Keratinocyte (primary cell): ENCODE results near the gene USHBP1. TPM values are rescaled to one million over a fixed set of nuclear protein-coding genes. Genes with fewer than 3 reads are reported as not detected.

Experiments used
- DNase-seq: peaks from one replicate; pipeline ENCODE4 v3.0.0-alpha.2; 2011; ENCODE audit warnings: low read depth, missing footprints, low spot score
- FAIRE-seq: peaks from 2 replicates; lab custom pipeline; 2011; peaks lifted over from hg19 to GRCh38; lab: Jason Lieb, UNC
- H2AFZ ChIP-seq: 2 replicates; pipeline ENCODE4 v1.6.0; 2012; ENCODE audit warnings: low read length, control low read depth, inconsistent platforms; ENCODE audit not compliant: control insufficient read depth
- H3K27ac ChIP-seq: 2 replicates; pipeline ENCODE4 v1.5.1; 2011; ENCODE audit warnings: low read length; ENCODE audit not compliant: control insufficient read depth, insufficient read depth
- H3K27me3 ChIP-seq: 3 replicates; pipeline ENCODE4 v1.6.0; 2011; ENCODE audit warnings: low read length; ENCODE audit not compliant: control insufficient read depth, insufficient read depth; ENCODE audit errors: extremely low read depth
- H3K36me3 ChIP-seq, 2 experiments: 2 replicates in 1 of 2; 3 replicates in 1 of 2; pipeline ENCODE4 v1.5.1; 2011; ENCODE audit warnings: low read length in 2 of 2, mild to moderate bottlenecking in 1 of 2; ENCODE audit not compliant: control insufficient read depth in 2 of 2, insufficient read depth in 2 of 2; ENCODE audit errors: extremely low read depth in 1 of 2
- H3K4me1 ChIP-seq: 3 replicates; pipeline ENCODE4 v1.5.1; 2011; ENCODE audit warnings: low read length; ENCODE audit not compliant: control insufficient read depth, insufficient read depth; ENCODE audit errors: extremely low read depth
- H3K4me2 ChIP-seq: 3 replicates; pipeline ENCODE4 v1.6.0; 2011; ENCODE audit warnings: low read depth, low read length; ENCODE audit not compliant: control insufficient read depth, insufficient read depth; ENCODE audit errors: extremely low read depth
- H3K4me3 ChIP-seq, 3 experiments: fragments of 200-600 bp in 1 of 3; sonication (generic) in 1 of 3; 2 replicates in 2 of 3; 3 replicates in 1 of 3; pipeline ENCODE4 v1.5.1; 2011 to 2016; ENCODE audit warnings: low read length in 3 of 3, mild to moderate bottlenecking in 3 of 3, control low read depth in 2 of 3, inconsistent platforms in 1 of 3, low read depth in 1 of 3, mixed read lengths in 1 of 3, mixed run types in 1 of 3, moderate library complexity in 1 of 3; ENCODE audit not compliant: control insufficient read depth in 2 of 3, insufficient read depth in 2 of 3; ENCODE audit errors: extremely low read depth in 1 of 3
- H3K79me2 ChIP-seq: 2 replicates; pipeline ENCODE4 v1.6.0; 2012; ENCODE audit warnings: low read length; ENCODE audit not compliant: control insufficient read depth, insufficient read depth
- H3K9ac ChIP-seq: 3 replicates; pipeline ENCODE4 v1.6.0; 2011; ENCODE audit warnings: low read length; ENCODE audit not compliant: control insufficient read depth, insufficient read depth; ENCODE audit errors: extremely low read depth
- H3K9me1 ChIP-seq: 3 replicates; pipeline ENCODE4 v1.6.0; 2011; ENCODE audit warnings: low read length; ENCODE audit not compliant: control insufficient read depth, insufficient read depth; ENCODE audit errors: extremely low read depth
- H3K9me3 ChIP-seq: 2 replicates; pipeline ENCODE4 v1.5.1; 2012; ENCODE audit warnings: low read depth, low read length; ENCODE audit not compliant: control insufficient read depth
- H4K20me1 ChIP-seq: 3 replicates; pipeline ENCODE4 v1.6.0; 2011; ENCODE audit warnings: low read length; ENCODE audit not compliant: control insufficient read depth, insufficient read depth; ENCODE audit errors: extremely low read depth
- EZH2 ChIP-seq: IDR thresholded peaks from one replicate; pipeline ENCODE4 v1.6.1; 2012; ENCODE audit warnings: inconsistent platforms, mild to moderate bottlenecking, low read length, moderate library complexity
- dilution Hi-C: fragments of 300-500 bp; cut with MboI; formaldehyde crosslinking; loops from one replicate; pipeline ENCODE4 v1.7.0; 2020; ENCODE audit warnings: low sequenced_read_pairs; ENCODE audit not compliant: extremely low pct_ligation_motif_present
- polyA plus RNA-seq, 5 experiments: library from polyadenylated mRNA; depleted of rRNA in 3 of 5; stranded (reverse) in 3 of 5; stranded (forward) in 1 of 5; unstranded in 1 of 5; fragments of >200 nt; gene quantifications; 1 replicate in 1 of 5; 2 replicates in 3 of 5; 3 replicates in 1 of 5; pipeline versions ENCODE4 v1.2.1 to v1.2.3, GENCODE V29; 2011 to 2012; ENCODE audit warnings: missing spikeins in 2 of 5, low read depth in 1 of 5, low replicate concordance in 1 of 5
- TF ChIP-seq, protein P1 (sequence below), 3 experiments: IDR thresholded peaks in 1 of 3; conservative IDR thresholded peaks in 1 of 3; optimal IDR thresholded peaks in 1 of 3; 2 replicates in 2 of 3; 3 replicates in 1 of 3; pipeline versions ENCODE3 to v1.5.1; 2011; ENCODE audit warnings: low read length in 3 of 3, mild to moderate bottlenecking in 3 of 3, moderate library complexity in 2 of 3, control low read depth in 1 of 3, inconsistent platforms in 1 of 3; ENCODE audit not compliant: insufficient read depth in 2 of 3; ENCODE audit errors: extremely low read depth in 1 of 3

The USHBP1 gene
- polyA plus RNA-seq, 1 donor (not counting 4 experiments of a cell fraction or from before 2014, with no cell fraction given), result not detected

DNA sequence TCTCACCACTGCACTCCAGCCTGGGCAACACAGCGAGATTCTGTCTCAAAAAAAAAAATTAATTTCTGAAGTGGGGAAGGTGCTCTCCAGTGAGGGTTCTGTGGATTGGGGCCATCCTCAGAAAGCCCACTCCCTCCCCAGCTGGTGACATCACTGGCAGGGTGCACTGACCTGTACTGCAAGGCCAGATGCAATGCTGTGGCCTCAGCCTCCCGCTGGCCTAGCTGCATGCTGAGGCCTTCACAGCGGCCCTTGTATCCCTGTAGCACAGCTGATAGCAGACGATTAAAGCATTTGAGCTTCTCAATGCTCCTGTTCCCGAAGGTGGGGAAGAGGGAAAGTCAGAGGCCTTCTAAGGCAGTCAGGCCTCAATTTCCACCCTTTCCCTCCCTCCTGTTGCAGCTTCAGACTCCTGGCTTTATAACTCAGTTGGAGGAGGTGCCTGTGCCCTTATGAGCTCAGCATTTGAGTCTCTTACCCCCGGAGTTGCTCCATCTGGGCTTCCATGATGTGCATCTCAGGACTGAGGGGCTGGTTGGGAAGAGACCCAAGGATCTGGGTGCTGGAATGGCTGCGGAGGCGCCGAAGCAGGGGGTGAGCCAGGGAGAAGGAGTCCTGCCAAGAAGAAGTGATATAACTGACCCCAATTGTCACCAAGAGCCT lies 5.3 kb downstream of the USHBP1 start:
- DNase-seq (no peak), FAIRE-seq (no peak)
- H2AFZ ChIP-seq, result no peak overlapping the region
- peaks cover 5% of the 10 kb centered on the region for H3K9me3 ChIP-seq
- H3K36me3 ChIP-seq, result no peaks in the 10 kb centered on the region
- no peak overlapping the region for H3K4me3 ChIP-seq
- no peaks in the 10 kb centered on the region for H3K27me3 ChIP-seq
- dilution Hi-C loops, result no loop called here
- TF ChIP-seq EZH2, result no peak
- TF ChIP-seq, protein P1, sequence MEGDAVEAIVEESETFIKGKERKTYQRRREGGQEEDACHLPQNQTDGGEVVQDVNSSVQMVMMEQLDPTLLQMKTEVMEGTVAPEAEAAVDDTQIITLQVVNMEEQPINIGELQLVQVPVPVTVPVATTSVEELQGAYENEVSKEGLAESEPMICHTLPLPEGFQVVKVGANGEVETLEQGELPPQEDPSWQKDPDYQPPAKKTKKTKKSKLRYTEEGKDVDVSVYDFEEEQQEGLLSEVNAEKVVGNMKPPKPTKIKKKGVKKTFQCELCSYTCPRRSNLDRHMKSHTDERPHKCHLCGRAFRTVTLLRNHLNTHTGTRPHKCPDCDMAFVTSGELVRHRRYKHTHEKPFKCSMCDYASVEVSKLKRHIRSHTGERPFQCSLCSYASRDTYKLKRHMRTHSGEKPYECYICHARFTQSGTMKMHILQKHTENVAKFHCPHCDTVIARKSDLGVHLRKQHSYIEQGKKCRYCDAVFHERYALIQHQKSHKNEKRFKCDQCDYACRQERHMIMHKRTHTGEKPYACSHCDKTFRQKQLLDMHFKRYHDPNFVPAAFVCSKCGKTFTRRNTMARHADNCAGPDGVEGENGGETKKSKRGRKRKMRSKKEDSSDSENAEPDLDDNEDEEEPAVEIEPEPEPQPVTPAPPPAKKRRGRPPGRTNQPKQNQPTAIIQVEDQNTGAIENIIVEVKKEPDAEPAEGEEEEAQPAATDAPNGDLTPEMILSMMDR (optimal IDR thresholded peaks at IDR 0.05 in 1 of 3, IDR thresholded peaks at IDR 0.05 in 1 of 3, conservative IDR thresholded peaks at IDR 0.05 in 1 of 3; ENCODE audit: extremely low read depth in 1 of 3, insufficient read depth in 2 of 3, low read length in 3 of 3), result no peak
- H3K79me2 ChIP-seq, result no peaks in the 10 kb centered on the region
- no peak overlapping the region for H3K9ac ChIP-seq
- no peaks in the 10 kb centered on the region for H3K4me1 ChIP-seq
- no peak overlapping the region for H3K27ac ChIP-seq
- H4K20me1 ChIP-seq, result no peaks in the 10 kb centered on the region
- no peak overlapping the region for H3K4me2 ChIP-seq
- no peaks in the 10 kb centered on the region for H3K9me1 ChIP-seq

- H2AFZ ChIP-seq, result no peak overlapping the region
- FAIRE-seq, result no peak
- dilution Hi-C loops, result no loop called here
These were observed 8.4 kb downstream of the USHBP1 start for GRCh38 chr19:17256130-17256529.

More at GRCh38 chr19:17256130-17256529, 8.4 kb downstream of the USHBP1 start:
- Histone ChIP-seq H3K9ac (no peak overlapping the region), H3K4me3 (no peak overlapping the region), H3K4me2 (no peak overlapping the region), H3K79me2 (no peaks in the 10 kb centered on the region), H4K20me1 (no peaks in the 10 kb centered on the region), H3K27me3 (no peaks in the 10 kb centered on the region), H3K36me3 (no peaks in the 10 kb centered on the region), H3K4me1 (no peaks in the 10 kb centered on the region), H3K9me1 (no peaks in the 10 kb centered on the region), H3K27ac (no peak overlapping the region), H3K9me3 (peaks cover 5% of the 10 kb centered on the region)
- TF ChIP-seq EZH2, result no peak
- TF ChIP-seq, protein P1 (optimal IDR thresholded peaks at IDR 0.05 in 1 of 3, IDR thresholded peaks at IDR 0.05 in 1 of 3, conservative IDR thresholded peaks at IDR 0.05 in 1 of 3; ENCODE audit: extremely low read depth in 1 of 3, insufficient read depth in 2 of 3, low read length in 3 of 3), result no peak
- no peak for DNase-seq
